Measurements from ENCODE around the gene ZDHHC18.
A peak's percentile ranks its signal among the peaks of the same experiment; 100 is the strongest.

The ZDHHC18 gene

GRCh38 chr1:26839779-26840178, 13.3 kb downstream of the ZDHHC18 start:
- TF ChIP-seq, protein P1, sequence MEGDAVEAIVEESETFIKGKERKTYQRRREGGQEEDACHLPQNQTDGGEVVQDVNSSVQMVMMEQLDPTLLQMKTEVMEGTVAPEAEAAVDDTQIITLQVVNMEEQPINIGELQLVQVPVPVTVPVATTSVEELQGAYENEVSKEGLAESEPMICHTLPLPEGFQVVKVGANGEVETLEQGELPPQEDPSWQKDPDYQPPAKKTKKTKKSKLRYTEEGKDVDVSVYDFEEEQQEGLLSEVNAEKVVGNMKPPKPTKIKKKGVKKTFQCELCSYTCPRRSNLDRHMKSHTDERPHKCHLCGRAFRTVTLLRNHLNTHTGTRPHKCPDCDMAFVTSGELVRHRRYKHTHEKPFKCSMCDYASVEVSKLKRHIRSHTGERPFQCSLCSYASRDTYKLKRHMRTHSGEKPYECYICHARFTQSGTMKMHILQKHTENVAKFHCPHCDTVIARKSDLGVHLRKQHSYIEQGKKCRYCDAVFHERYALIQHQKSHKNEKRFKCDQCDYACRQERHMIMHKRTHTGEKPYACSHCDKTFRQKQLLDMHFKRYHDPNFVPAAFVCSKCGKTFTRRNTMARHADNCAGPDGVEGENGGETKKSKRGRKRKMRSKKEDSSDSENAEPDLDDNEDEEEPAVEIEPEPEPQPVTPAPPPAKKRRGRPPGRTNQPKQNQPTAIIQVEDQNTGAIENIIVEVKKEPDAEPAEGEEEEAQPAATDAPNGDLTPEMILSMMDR (IDR thresholded peaks at IDR 0.05): no peak

- TF ChIP-seq, protein P1 (IDR thresholded peaks at IDR 0.05): no peak
These were observed 18.1 kb downstream of the ZDHHC18 start for GRCh38 chr1:26844424-26845196.

DNA sequence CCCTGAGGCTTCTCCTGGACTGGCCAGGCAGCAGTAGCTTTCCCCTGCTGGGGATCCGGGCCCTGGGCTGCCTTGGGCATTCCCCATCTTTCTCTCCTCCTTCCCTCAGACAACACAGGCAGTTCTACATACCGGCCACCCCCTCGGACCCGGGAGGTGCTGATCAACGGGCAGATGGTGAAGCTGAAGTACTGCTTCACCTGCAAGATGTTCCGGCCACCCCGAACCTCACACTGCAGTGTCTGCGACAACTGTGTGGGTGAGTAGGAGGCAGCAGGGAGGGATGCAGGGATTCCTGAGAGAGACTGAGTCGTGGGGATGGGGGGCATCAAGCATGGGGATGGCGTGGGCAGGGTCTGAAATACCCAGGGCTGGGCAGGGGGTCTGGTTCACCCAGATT, 22.0 kb downstream of the ZDHHC18 start:
- TF ChIP-seq, protein P1 (IDR thresholded peaks at IDR 0.05): no peak

- TF ChIP-seq, protein P1 (IDR thresholded peaks at IDR 0.05): no peak
These were observed 22.7 kb downstream of the ZDHHC18 start for GRCh38 chr1:26848941-26849774.

DNA sequence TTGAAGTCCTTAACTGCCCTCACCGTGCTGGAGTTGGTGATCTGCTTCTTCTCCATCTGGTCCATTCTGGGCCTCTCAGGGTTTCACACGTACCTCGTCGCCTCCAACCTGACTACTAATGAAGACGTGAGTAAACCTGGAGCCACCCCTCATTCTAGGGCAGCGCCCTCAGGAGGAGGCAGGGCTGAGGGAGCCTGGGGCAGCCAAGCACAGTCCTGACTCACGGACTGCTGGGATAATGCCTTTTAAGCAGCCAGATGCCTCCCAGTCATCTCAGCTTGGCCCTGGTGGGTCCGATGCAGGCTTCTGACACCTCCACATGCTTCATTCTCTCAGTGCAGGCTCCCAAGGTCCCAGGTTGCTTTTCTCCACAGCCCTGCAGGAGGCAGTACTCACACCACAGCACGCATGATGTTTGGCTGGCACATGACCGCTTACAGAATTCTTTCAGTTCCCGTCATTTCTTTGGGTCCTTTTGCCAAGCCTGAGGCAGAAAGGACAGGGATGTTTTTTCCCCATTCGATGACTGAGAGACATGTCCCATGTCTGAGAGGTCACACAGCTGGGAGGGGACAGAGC, 24.7 kb downstream of the ZDHHC18 start:
- TF ChIP-seq, protein P1 (IDR thresholded peaks at IDR 0.05): no peak

- TF ChIP-seq, protein P1 (IDR thresholded peaks at IDR 0.05): no peak
These were observed 26.2 kb downstream of the ZDHHC18 start for GRCh38 chr1:26852701-26853100.

GRCh38 chr1:26853156-26853555, 26.7 kb downstream of the ZDHHC18 start:
- TF ChIP-seq, protein P1 (IDR thresholded peaks at IDR 0.05): peak; percentile 86
